Left ventricle myocardium superior (tissue), 1 donor: ENCODE measurements around the gene PODXL2. TPM values are rescaled to one million over a fixed set of nuclear protein-coding genes. Genes with fewer than 3 reads are reported as not detected.
"Not testable (repeated sequence)": the region's sequence is repeated elsewhere in the genome, so short reads cannot be mapped to it uniquely, and the experiment has no call there.

Experiments used
- ATAC-seq: fragments of 200-7000 bp; cut with Tn5 transposase; one replicate; pipeline ENCODE4 v1.9.1; 2020; ENCODE audit warnings: mild to moderate bottlenecking, moderate library complexity
- DNase-seq: peaks from one replicate; pipeline ENCODE4 v3.0.0-alpha.2; 2020
- intact Hi-C: fragments of 100-400 bp; cut with micrococcal nuclease; formaldehyde crosslinking; loops from one replicate; pipeline ENCODE4 v1.11.0; 2022
- total RNA-seq: library from RNA; stranded (reverse); fragmentation: NEBNext Ultra II Directional; extraction: Animal tissue kit (Norgen Biotek cat#: 25700); gene quantifications from one replicate; pipeline ENCODE4 v1.2.1, GENCODE V29; 2021
- donor health status: DM: no; HTN: yes; CAD: no; lungs with severe emphysema.

The PODXL2 gene
- total RNA-seq, 1 donor from 2014 or later: 1.5 TPM

DNA sequence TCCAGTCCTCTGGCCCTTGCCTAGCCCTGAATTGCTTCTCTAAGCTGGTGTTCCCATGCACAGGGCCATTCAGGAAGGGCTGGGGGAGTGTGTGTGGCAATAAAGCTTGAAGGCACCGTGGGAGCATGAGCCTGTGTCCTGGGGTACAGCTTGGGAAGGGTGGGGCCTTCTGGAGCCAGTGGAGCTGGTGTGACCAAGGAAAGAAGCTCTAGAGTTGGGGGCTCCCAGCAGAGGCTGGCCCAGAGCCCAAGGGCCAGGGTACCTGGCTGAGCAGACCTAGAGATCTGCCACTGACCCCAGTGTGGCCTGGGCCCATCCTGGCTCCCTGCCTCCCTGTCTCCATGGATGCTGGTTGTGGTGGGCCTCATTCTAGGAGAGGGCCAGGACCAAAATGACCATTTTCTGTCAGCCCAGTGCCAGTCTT is 51.8 kb downstream of the PODXL2 start:
- DNase-seq (no peak), ATAC-seq (no peak)
- intact Hi-C loops: no loop called here

DNA sequence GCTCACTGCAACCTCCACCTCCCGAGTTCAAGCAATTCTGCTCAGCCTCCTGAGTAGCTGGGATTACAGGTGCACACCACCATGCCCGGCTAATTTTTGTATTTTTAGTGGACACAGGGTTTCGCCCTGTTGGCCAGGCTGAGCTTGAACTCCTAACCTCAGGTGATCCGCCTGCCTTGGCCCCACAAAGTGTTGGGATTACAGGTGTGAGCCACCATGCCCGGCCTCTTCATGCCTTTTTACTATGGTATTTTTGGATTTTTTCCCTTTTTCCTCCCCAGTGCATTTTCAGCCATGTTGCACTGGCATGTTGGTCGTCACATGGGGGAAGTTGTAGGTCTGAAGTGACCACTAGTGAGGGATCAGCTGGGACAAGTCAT is 53.2 kb downstream of the PODXL2 start:
- DNase-seq, ATAC-seq, intact Hi-C loops: not testable (repeated sequence)

- ATAC-seq (no peak), DNase-seq (no peak)
- intact Hi-C loops: no loop called here
These were observed 53.6 kb downstream of the PODXL2 start for GRCh38 chr3:127682561-127682960.

- intact Hi-C loops: no loop called here
- no peak for DNase-seq
These were observed 56.1 kb downstream of the PODXL2 start for GRCh38 chr3:127684871-127685707.

DNA sequence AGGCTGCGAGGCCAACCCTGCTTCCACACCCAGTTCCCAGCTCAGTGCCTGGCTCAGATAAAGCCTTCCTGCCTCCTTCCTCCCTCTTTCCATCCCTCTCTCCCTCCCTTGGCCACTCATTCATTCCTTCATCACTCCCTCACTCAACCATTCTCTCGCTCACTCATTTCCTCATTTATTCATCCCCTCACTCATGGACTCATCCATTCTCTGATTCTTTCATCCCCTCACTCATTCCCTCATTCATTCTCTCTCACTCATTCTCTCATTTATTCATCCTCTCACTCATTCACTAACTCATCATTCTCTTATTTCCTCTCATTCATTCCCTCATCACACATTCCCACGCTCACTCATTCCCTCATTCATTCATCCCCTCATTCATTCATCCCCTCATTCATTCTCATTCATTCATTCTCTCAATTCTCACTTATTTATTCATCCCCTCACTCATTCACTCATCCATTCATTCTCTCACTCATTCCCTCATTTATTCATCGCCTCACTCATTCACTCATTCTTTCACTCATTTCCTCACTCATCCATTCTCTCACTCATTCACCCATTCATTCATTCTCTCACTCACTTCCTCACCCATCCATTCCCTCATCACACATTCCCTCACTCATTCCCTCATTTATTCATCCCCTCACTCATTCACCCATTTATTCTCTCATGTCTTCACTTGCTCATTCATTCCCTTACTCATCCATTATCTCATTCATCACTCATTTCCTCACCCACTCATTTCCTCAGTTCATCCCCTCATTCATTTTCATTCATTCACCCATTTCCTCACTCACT is 56.9 kb downstream of the PODXL2 start:
- DNase-seq (no peak), ATAC-seq (no peak)
- intact Hi-C loops: no loop called here

More at GRCh38 chr3:127684871-127685707, 56.1 kb downstream of the PODXL2 start:
- ATAC-seq: no peak

- ATAC-seq: no peak
- intact Hi-C loops: no loop called here
- DNase-seq: no peak
These were observed 57.5 kb downstream of the PODXL2 start for GRCh38 chr3:127686512-127686894.

DNA sequence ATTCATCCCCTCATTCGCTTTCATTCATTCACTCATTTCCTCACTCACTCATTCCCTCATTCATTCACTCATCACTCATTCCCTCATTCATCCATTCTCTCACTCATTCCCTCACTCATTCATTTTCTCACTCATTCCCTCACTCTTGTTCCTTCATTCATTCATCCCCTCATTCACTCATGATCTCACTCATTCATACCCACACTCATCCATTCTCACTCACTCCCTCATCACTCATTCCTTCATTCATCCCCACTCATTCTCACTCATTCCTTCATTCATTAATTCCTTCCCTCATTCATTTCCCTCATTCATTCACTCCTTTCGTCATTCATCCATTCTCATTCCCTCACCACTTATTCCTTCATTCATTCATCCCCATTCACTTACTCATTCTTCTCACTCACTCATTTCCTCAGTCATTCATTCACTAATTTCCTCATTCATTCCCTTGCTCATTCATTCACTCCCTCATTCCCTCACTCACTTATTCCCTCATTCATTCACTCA is 58.3 kb downstream of the PODXL2 start:
- intact Hi-C loops: no loop called here

DNA sequence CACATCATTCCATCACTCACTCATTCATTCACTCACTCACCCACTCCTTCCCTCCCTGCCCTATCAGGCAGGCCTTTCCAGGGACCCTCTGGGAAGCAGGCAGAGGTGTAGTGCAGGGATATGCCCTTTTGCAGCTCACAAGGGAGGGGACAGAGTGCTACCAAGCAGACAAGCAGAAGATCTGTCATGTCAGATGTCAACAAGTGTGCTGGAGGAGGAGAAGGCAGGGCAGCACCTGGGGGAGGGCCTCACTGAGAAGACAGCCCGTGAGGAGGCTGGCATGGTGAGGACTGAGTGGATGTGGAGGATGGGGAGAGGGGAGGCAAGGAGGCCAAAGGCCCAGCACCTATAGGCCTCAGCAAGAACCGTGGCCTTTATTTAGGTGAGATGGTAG is 59.0 kb downstream of the PODXL2 start:
- intact Hi-C loops: no loop called here
- DNase-seq (no peak), ATAC-seq (no peak)

More for the DNA sequence above, 58.3 kb downstream of the PODXL2 start:
- DNase-seq (no peak), ATAC-seq (no peak)

- DNase-seq (no peak), ATAC-seq (peak; percentile 60)
- intact Hi-C loops: no loop called here
These were observed 59.7 kb downstream of the PODXL2 start for GRCh38 chr3:127688416-127689265.

GRCh38 chr3:127689266-127689860 is 60.4 kb downstream of the PODXL2 start:
- DNase-seq (peak; percentile 23), ATAC-seq (no peak)
- intact Hi-C loops: no loop called here

DNA sequence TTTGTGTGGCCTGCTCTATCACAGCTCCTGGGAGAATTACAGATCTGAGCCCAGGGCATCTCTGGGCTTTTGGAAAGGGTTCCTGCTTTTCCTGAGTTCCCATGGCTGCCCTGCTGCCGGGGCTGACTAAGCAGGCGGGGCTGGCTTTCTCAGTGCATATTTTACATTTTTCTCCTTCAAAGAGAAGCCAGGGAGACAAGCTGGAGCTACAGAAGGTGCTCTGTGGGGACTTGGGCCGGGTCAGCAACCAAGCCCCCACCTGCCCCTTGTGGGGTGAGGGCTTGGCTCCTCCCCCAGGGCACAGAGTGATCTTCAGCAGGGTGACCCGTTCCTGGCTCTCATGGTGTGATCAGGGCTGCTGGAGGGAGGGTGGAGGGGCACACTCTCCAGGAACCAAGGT is 61.1 kb downstream of the PODXL2 start:
- DNase-seq (peak; percentile 26), ATAC-seq (no peak)
- intact Hi-C loops: loop anchor here (10.0 kb wide), 1 partner anchor 55 kb away; no protein-coding TSS in a partner anchor

GRCh38 chr3:127690823-127691452 is 62.0 kb downstream of the PODXL2 start:
- ATAC-seq (peak; percentile 60), DNase-seq (no peak)
- intact Hi-C loops: loop anchor here (10.0 kb wide), 1 partner anchor 54 kb away; no protein-coding TSS in a partner anchor

GRCh38 chr3:127691489-127691888 is 62.5 kb downstream of the PODXL2 start:
- ATAC-seq (no peak), DNase-seq (peak; percentile 26)
- intact Hi-C loops: loop anchor here (10.0 kb wide), 1 partner anchor 53 kb away; no protein-coding TSS in a partner anchor

GRCh38 chr3:127691974-127692373 is 63.0 kb downstream of the PODXL2 start:
- no peak for ATAC-seq
- intact Hi-C loops: loop anchor here (10.0 kb wide), 1 partner anchor 53 kb away; no protein-coding TSS in a partner anchor
- DNase-seq: peak; percentile 19

DNA sequence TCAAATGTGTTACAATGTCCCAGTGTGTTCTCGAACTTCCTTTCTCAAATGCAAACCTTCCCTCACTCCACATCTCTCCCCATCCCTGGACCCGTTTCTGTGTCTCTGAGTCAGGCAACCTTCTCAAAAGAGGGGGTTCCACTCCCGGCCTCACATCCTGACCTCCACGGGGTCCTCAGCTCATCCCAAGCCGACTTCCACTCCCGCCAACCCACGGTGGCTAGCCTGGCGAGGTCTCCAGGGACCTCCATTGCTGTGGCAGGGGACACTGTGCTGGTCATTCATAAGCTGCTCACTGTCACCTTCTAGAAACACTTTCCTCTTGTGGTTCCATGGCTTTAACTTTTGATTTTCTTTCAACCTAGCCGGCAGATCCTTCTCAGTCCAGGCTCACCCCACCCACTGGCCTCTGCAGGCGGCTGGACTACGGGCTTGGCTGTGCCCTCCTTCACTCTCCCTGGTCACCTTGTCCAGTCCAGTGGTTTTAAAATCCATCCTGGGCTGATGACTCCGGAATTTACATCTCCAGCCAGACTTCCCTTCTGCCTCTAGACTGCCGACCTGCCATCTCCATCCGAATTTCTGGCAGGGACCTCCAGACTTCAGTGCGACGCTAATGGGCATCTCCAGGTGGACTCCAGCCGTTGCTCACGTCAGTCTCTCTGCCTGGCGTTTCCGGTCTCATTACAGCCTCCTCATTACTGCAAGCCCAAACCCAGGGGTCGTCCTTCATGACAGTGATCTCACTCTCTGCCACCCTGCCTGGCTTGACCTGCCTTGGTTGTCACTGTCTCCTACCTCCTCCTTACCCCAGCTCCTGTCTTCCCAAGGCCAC is 63.7 kb downstream of the PODXL2 start:
- peak; percentile 19 for DNase-seq
- intact Hi-C loops: loop anchor here (10.0 kb wide), 1 partner anchor 52 kb away; no protein-coding TSS in a partner anchor
- no peak for ATAC-seq

- ATAC-seq: no peak
- intact Hi-C loops: loop anchor here (10.0 kb wide), 1 partner anchor 51 kb away; no protein-coding TSS in a partner anchor
- DNase-seq: peak; percentile 2
These were observed 64.4 kb downstream of the PODXL2 start for GRCh38 chr3:127693336-127693843.
